ENCODE data around the gene PNMA6F. TPM values are rescaled to one million over a fixed set of nuclear protein-coding genes. Genes with fewer than 3 reads are reported as not detected.

Gene PNMA6F
- total RNA-seq, 1 donor from 2014 or later, result not detected

Small RNA genes lying within 50 kb of the gene (small RNA-seq; reads per million reads assigned to genes)
- not detected for gene AC152007.1

Other genes starting within 250 kb of the PNMA6F start
- gene PNMA6A, start 249.3 kb downstream of the PNMA6F start, total RNA-seq (ENCODE audit: low replicate concordance), result 0.64 and 3.2 TPM in 2 replicates
- not detected in 2 replicates for gene MAGEA1, start 142.5 kb downstream of the PNMA6F start, total RNA-seq (ENCODE audit: low replicate concordance)
- gene ZNF275, start 12.4 kb upstream of the PNMA6F start, total RNA-seq (ENCODE audit: low replicate concordance), result 7.5 and 8.2 TPM in 2 replicates
- not detected in 2 replicates for gene PNMA6E, start 79.6 kb upstream of the PNMA6F start, total RNA-seq (ENCODE audit: low replicate concordance)
- 0.22 TPM in 1 of 2 replicates, not detected in the other for gene ZFP92, start 89.7 kb upstream of the PNMA6F start, total RNA-seq (ENCODE audit: low replicate concordance)
- 0.96 TPM in 1 of 2 replicates, not detected in the other for gene TREX2, start 124.3 kb upstream of the PNMA6F start, total RNA-seq (ENCODE audit: low replicate concordance)
- 13.1 and 25.9 TPM in 2 replicates for gene HAUS7, start 148.8 kb upstream of the PNMA6F start, total RNA-seq (ENCODE audit: low replicate concordance)
- gene BGN, start 173.2 kb upstream of the PNMA6F start, total RNA-seq (ENCODE audit: low replicate concordance), result 0.37 TPM in 1 of 2 replicates, not detected in the other
- gene ATP2B3, start 195.9 kb upstream of the PNMA6F start, total RNA-seq (ENCODE audit: low replicate concordance), result 0.59 TPM in 1 of 2 replicates, not detected in the other

All from neural progenitor cell (in vitro differentiated cells).